ENCODE results near the gene FOXC1.

- no peak for TF ChIP-seq CTCF (IDR thresholded peaks at IDR 0.05; ENCODE audit: poor library complexity)
- TF ChIP-seq EZH2 (IDR thresholded peaks at IDR 0.05; ENCODE audit: borderline replicate concordance) = no peak
- TF ChIP-seq EZH2phosphoT487 (IDR thresholded peaks at IDR 0.05; ENCODE audit: low read depth, severe bottlenecking, unreplicated experiment) = no peak
Observed at GRCh38 chr6:1591926-1592325, 17.8 kb upstream of the FOXC1 start.

Data from hepatocyte (in vitro differentiated cells).